ENCODE measurements around the gene GALNS. TPM values are rescaled to one million over a fixed set of nuclear protein-coding genes. Genes with fewer than 3 reads are reported as not detected.

The GALNS gene
- total RNA-seq, 2 experiments from 2014 or later, result 18.4 to 19.7 TPM

DNA sequence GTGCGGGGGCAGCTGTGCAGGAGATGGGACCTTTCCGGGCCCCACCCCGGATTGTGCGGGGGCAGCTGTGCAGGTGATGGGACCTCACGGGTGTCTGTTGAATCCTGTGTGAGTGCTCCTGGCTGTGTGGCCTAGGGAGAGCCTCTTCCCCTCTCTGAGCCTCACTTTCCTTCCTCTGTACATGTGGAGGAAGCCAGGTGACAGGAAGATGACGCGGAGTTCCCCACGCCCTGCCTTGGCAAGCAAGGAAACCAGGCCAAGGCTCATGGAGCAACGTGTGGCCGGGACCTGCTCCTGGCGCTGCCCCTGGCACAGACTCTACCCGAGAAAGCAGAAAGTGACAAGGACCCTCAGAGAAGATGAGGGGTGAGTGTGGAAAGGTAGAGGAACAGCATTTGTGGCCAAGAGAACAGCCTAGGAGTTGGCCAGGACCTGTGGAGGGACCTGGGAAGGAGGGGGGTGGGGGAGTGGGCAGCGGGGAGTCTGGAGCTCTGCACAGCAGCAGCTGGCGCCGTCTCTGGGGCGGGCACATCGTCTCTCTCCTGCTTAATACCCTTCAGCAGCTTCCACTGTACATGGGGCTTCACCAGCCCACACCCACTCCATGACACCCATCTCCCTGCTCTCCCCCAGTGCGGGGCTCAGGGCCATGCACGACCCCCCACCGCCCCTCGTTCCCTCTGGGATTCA is 48.1 kb upstream of the GALNS start:
- H3K4me3 ChIP-seq (ENCODE audit: low read length), result no peak overlapping the region
- H3K27ac ChIP-seq (ENCODE audit: low read depth in 1 of 2, low read length in 2 of 2), result no peak overlapping the region
- H3K4me1 ChIP-seq (ENCODE audit: insufficient read depth, low read length), result no peaks in the 10 kb centered on the region
- no peaks in the 10 kb centered on the region for H3K36me3 Mint-ChIP-seq (ENCODE audit: low read depth)
- ChIA-PET POLR2A (no interaction called here), CTCF (no interaction called here)
- no peak overlapping the region for H3K27ac Mint-ChIP-seq
- H3K27me3 Mint-ChIP-seq, result no peaks in the 10 kb centered on the region
- H3K9me3 Mint-ChIP-seq, result no peaks in the 10 kb centered on the region
- DNase-seq, result no peak
- no peaks in the 10 kb centered on the region for H3K36me3 ChIP-seq (ENCODE audit: insufficient read depth, low read length)
- TF ChIP-seq, protein P1, sequence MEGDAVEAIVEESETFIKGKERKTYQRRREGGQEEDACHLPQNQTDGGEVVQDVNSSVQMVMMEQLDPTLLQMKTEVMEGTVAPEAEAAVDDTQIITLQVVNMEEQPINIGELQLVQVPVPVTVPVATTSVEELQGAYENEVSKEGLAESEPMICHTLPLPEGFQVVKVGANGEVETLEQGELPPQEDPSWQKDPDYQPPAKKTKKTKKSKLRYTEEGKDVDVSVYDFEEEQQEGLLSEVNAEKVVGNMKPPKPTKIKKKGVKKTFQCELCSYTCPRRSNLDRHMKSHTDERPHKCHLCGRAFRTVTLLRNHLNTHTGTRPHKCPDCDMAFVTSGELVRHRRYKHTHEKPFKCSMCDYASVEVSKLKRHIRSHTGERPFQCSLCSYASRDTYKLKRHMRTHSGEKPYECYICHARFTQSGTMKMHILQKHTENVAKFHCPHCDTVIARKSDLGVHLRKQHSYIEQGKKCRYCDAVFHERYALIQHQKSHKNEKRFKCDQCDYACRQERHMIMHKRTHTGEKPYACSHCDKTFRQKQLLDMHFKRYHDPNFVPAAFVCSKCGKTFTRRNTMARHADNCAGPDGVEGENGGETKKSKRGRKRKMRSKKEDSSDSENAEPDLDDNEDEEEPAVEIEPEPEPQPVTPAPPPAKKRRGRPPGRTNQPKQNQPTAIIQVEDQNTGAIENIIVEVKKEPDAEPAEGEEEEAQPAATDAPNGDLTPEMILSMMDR (IDR thresholded peaks at IDR 0.05), result no peak
- no peaks in the 10 kb centered on the region for H3K4me1 Mint-ChIP-seq (ENCODE audit: low read depth)
- no peaks in the 10 kb centered on the region for H3K9me3 ChIP-seq (ENCODE audit: control insufficient read depth in 1 of 2, insufficient read depth in 1 of 2, low read length in 2 of 2)
- H3K27me3 ChIP-seq (ENCODE audit: control insufficient read depth in 1 of 2, insufficient read depth in 2 of 2, low read length in 2 of 2), result no peaks in the 10 kb centered on the region
- intact Hi-C loops (cut with DNase I, micrococcal nuclease), result no loop called here
- no peak for ATAC-seq (ENCODE audit: poor library complexity)
- no peak overlapping the region for H3K4me3 Mint-ChIP-seq

DNA sequence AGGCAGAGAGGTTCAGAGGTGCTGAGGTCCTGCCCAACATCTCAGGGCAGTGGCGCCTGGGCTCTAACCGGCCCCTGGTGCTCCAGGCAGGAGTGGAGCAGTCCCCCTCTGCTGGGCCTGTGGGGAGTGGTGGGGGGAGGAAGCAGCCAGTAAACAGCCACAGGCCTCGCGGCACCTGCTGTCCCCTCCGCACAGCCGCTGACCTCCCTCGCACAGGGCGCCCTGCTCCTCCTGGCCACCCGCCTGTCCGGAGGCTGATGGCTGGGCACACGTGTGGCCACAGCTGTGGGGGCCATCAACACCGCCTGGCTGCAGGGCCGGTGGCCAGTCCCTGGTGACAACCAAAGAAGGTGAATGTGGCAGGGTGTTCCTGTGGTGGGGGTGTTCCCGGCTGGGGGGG is 46.5 kb upstream of the GALNS start:
- Mint-ChIP-seq H3K27me3 (no peaks in the 10 kb centered on the region), H3K4me3 (no peak overlapping the region), H3K4me1 (ENCODE audit: low read depth) (no peaks in the 10 kb centered on the region), H3K9me3 (no peaks in the 10 kb centered on the region), H3K36me3 (ENCODE audit: low read depth) (no peaks in the 10 kb centered on the region), H3K27ac (no peak overlapping the region)
- POLR2A ChIA-PET, result no interaction called here
- no peaks in the 10 kb centered on the region for H3K27me3 ChIP-seq (ENCODE audit: control insufficient read depth in 1 of 2, insufficient read depth in 2 of 2, low read length in 2 of 2)
- CTCF ChIA-PET, result no interaction called here
- intact Hi-C loops (cut with DNase I, micrococcal nuclease), result no loop called here
- no peak overlapping the region for H3K4me3 ChIP-seq (ENCODE audit: low read length)
- no peak for DNase-seq
- no peaks in the 10 kb centered on the region for H3K9me3 ChIP-seq (ENCODE audit: control insufficient read depth in 1 of 2, insufficient read depth in 1 of 2, low read length in 2 of 2)
- no peaks in the 10 kb centered on the region for H3K36me3 ChIP-seq (ENCODE audit: insufficient read depth, low read length)
- ATAC-seq (ENCODE audit: poor library complexity), result no peak
- H3K4me1 ChIP-seq (ENCODE audit: insufficient read depth, low read length), result no peaks in the 10 kb centered on the region
- TF ChIP-seq, protein P1 (IDR thresholded peaks at IDR 0.05), result no peak
- no peak overlapping the region for H3K27ac ChIP-seq (ENCODE audit: low read depth in 1 of 2, low read length in 2 of 2)

DNA sequence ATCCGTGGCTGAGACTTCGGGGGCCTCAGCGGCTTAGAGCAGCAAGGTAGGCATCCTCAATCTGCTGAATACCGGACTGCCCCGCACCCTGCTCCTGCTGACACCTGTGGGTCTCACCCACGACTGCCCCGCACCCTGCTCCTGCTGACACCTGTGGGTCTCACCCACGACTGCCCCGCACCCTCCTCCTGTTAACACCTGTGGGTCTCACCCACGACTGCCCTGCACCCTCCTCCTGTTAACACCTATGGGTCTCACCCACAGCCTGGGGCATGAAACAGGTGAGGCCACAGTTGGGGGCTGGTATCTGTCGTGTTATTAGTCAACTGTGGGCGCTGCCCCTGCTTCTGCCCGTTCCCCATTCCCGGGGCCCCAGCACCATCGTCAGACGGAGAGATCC is 46.0 kb upstream of the GALNS start:
- H3K4me1 Mint-ChIP-seq (ENCODE audit: low read depth), result no peaks in the 10 kb centered on the region
- H3K4me3 ChIP-seq (ENCODE audit: low read length), result no peak overlapping the region
- no peak for DNase-seq
- no peaks in the 10 kb centered on the region for H3K36me3 Mint-ChIP-seq (ENCODE audit: low read depth)
- ChIA-PET POLR2A (no interaction called here), CTCF (no interaction called here)
- H3K27ac Mint-ChIP-seq, result no peak overlapping the region
- H3K4me3 Mint-ChIP-seq, result no peak overlapping the region
- H3K4me1 ChIP-seq (ENCODE audit: insufficient read depth, low read length), result no peaks in the 10 kb centered on the region
- no peaks in the 10 kb centered on the region for H3K9me3 ChIP-seq (ENCODE audit: control insufficient read depth in 1 of 2, insufficient read depth in 1 of 2, low read length in 2 of 2)
- no peaks in the 10 kb centered on the region for H3K27me3 ChIP-seq (ENCODE audit: control insufficient read depth in 1 of 2, insufficient read depth in 2 of 2, low read length in 2 of 2)
- H3K9me3 Mint-ChIP-seq, result no peaks in the 10 kb centered on the region
- H3K27ac ChIP-seq (ENCODE audit: low read depth in 1 of 2, low read length in 2 of 2), result no peak overlapping the region
- ATAC-seq (ENCODE audit: poor library complexity), result no peak
- intact Hi-C loops (cut with DNase I, micrococcal nuclease), result no loop called here
- H3K36me3 ChIP-seq (ENCODE audit: insufficient read depth, low read length), result no peaks in the 10 kb centered on the region
- H3K27me3 Mint-ChIP-seq, result no peaks in the 10 kb centered on the region
- TF ChIP-seq, protein P1 (IDR thresholded peaks at IDR 0.05), result no peak
